Spleen (tissue), 11 donors: ENCODE measurements around the gene MYH7B. TPM values are rescaled to one million over a fixed set of nuclear protein-coding genes. Genes with fewer than 3 reads are reported as not detected.

ENCODE experiments used
- DNase-seq: peaks from one replicate; pipeline ENCODE4 v3.0.0-alpha.2; 2020
- H3K27ac ChIP-seq, 8 donors: fragments of 200-600 bp; sonication (generic) in 7 of 8; 1 replicate in 4 of 8; 2 replicates in 4 of 8; pipeline versions ENCODE4 v1.5.0 to v1.8.0; 2016 to 2021; ENCODE audit warnings: inconsistent platforms in 4 of 8, mild to moderate bottlenecking in 4 of 8, moderate library complexity in 1 of 8
- H3K27me3 ChIP-seq, 7 donors: fragments of 200-600 bp; sonication (generic) in 6 of 7; replicated peaks in 1 of 7; 1 replicate in 4 of 7; 2 replicates in 3 of 7; pipeline versions ENCODE4 v1.5.0 to v1.8.0; 2016 to 2021; ENCODE audit warnings: inconsistent platforms in 3 of 7, mild to moderate bottlenecking in 1 of 7
- H3K36me3 ChIP-seq, 6 donors: fragments of 200-600 bp; sonication (generic) in 5 of 6; 1 replicate in 4 of 6; 2 replicates in 2 of 6; pipeline versions ENCODE4 v1.5.0 to v1.8.0; 2016 to 2021; ENCODE audit warnings: inconsistent platforms in 2 of 6
- H3K4me1 ChIP-seq, 6 donors: fragments of 200-600 bp; sonication (generic) in 5 of 6; 1 replicate in 3 of 6; 2 replicates in 3 of 6; pipeline versions ENCODE4 v1.5.0 to v1.8.0; 2016 to 2021; ENCODE audit warnings: inconsistent platforms in 3 of 6
- H3K4me3 ChIP-seq, 8 donors: fragments of 200-600 bp; sonication (generic) in 7 of 8; 1 replicate in 4 of 8; 2 replicates in 4 of 8; pipeline versions ENCODE4 v1.5.0 to v1.8.0; 2016 to 2021; ENCODE audit warnings: inconsistent platforms in 4 of 8, mild to moderate bottlenecking in 4 of 8, moderate library complexity in 2 of 8
- H3K9me3 ChIP-seq, 8 donors: fragments of 200-600 bp; sonication (generic) in 7 of 8; 1 replicate in 4 of 8; 2 replicates in 4 of 8; pipeline versions ENCODE4 v1.5.0 to v1.8.0; 2016 to 2021; ENCODE audit warnings: inconsistent platforms in 4 of 8
- CTCF ChIP-seq, 11 experiments: fragments of 200-600 bp in 7 of 11; fragments of 450-650 bp in 4 of 11; sonication (generic) in 4 of 11; IDR thresholded peaks in 8 of 11; conservative IDR thresholded peaks in 3 of 11; 1 replicate in 7 of 11; 2 replicates in 4 of 11; pipeline versions ENCODE4 v1.4.0 to v1.8.0; 2016 to 2021; ENCODE audit warnings: antibody characterized with exemption in 11 of 11, inconsistent platforms in 4 of 11, mild to moderate bottlenecking in 1 of 11
- POLR2A ChIP-seq, 3 donors: fragments of 450-650 bp; IDR thresholded peaks; one replicate each; pipeline ENCODE4 v1.5.1; 2017; ENCODE audit warnings: antibody characterized with exemption in 3 of 3, mild to moderate bottlenecking in 1 of 3
- POLR2AphosphoS5 ChIP-seq, 3 donors: sonication (generic); formaldehyde crosslinking; IDR thresholded peaks; one replicate each; pipeline ENCODE4 v1.5.1; 2017; ENCODE audit warnings: antibody characterized with exemption in 3 of 3
- WGBS, 5 donors: extraction: QIAGEN DNeasy Blood & Tissue Kit in 3 of 5; methylation state at CpG; one replicate each; pipeline versions ENCODE4 v1.1.5 to v1.1.7; 2013 to 2018; 5-methylcytosine and 5-hydroxymethylcytosine counted together
- intact Hi-C: fragments of 100-400 bp; cut with DNase I; formaldehyde crosslinking; loops from one replicate; pipeline ENCODE4 v1.15.0; 2023; ENCODE audit warnings: low total_unique reads
- polyA plus RNA-seq, 3 donors: library from polyadenylated mRNA; stranded (reverse); fragments of 200-250 nt; gene quantifications; one replicate each; pipeline ENCODE4 v1.2.1, GENCODE V29; 2013
- total RNA-seq, 7 donors: library from RNA; depleted of rRNA in 3 of 7; stranded (reverse); fragments of >200 nt in 3 of 7; fragmentation: NEBNext Ultra II Directional in 4 of 7; extraction: Animal tissue kit (Norgen Biotek cat#: 25700) in 4 of 7; gene quantifications; one replicate each; pipeline versions ENCODE4 v1.1.0 to v1.2.1, GENCODE V29; 2016 to 2021
- donor health status: healthy with polysubstance abuse.
- donor health status: DM: no; HTN: no; CAD: no; lungs with moderate emphysema.
- donor health status: DM: no; HTN: no; CAD: no.
- donor health status: Bipolar disorder and iron deficiency.
- donor health status: healthy.
- donor health status: DM: no; HTN: no; CAD: no.
- donor health status: DM: yes; HTN: yes; CAD: no.

MYH7B gene
- total and polyA plus RNA-seq, 10 donors, result 0.09 to 1.7 (median 0.75) TPM

GRCh38 chr20:34968042-34968775 is 12.5 kb downstream of the MYH7B start:
- 79 to 87% (median 84%) methylated on average over 7 of the region's 7 CpGs for WGBS, 5 donors
- no peak overlapping the region for H3K4me3 ChIP-seq
- no peak overlapping the region for H3K27ac ChIP-seq
- TF ChIP-seq CTCF (IDR thresholded peaks at IDR 0.05 in 8 of 11, conservative IDR thresholded peaks at IDR 0.05 in 3 of 11) (no peak), POLR2AphosphoS5 (IDR thresholded peaks at IDR 0.05) (no peak), POLR2A (IDR thresholded peaks at IDR 0.05) (no peak)
- no peaks in the 10 kb centered on the region for H3K36me3 ChIP-seq
- DNase-seq, result no peak
- no peaks in the 10 kb centered on the region for H3K9me3 ChIP-seq
- intact Hi-C loops, result no loop called here
- no peaks in the 10 kb centered on the region for H3K27me3 ChIP-seq
- no peaks in the 10 kb centered on the region for H3K4me1 ChIP-seq

- Histone ChIP-seq H3K27me3 (no peaks in the 10 kb centered on the region), H3K4me1 (no peaks in the 10 kb centered on the region), H3K36me3 (no peaks in the 10 kb centered on the region), H3K4me3 (no peak overlapping the region), H3K9me3 (no peaks in the 10 kb centered on the region), H3K27ac (no peak overlapping the region)
- 90 to 96% (median 94%) methylated on average over 6 to 7 of the region's 7 CpGs for WGBS, 5 donors
- intact Hi-C loops, result no loop called here
- DNase-seq, result no peak
- no peak for TF ChIP-seq POLR2AphosphoS5 (IDR thresholded peaks at IDR 0.05)
- no peak for TF ChIP-seq POLR2A (IDR thresholded peaks at IDR 0.05)
- TF ChIP-seq CTCF (IDR thresholded peaks at IDR 0.05 in 8 of 11, conservative IDR thresholded peaks at IDR 0.05 in 3 of 11), result no peak
Observed at GRCh38 chr20:34970193-34970840, 14.6 kb downstream of the MYH7B start.

- no peak for DNase-seq
- Histone ChIP-seq H3K4me1 (no peaks in the 10 kb centered on the region), H3K36me3 (no peaks in the 10 kb centered on the region), H3K27ac (no peak overlapping the region), H3K4me3 (no peak overlapping the region), H3K27me3 (peaks cover 0 to 3% (median 0%) of the 10 kb centered on the region in 7 donors), H3K9me3 (no peaks in the 10 kb centered on the region)
- TF ChIP-seq CTCF (IDR thresholded peaks at IDR 0.05 in 8 of 11, conservative IDR thresholded peaks at IDR 0.05 in 3 of 11), result no peak
- TF ChIP-seq POLR2AphosphoS5 (IDR thresholded peaks at IDR 0.05), result no peak
- TF ChIP-seq POLR2A (IDR thresholded peaks at IDR 0.05), result no peak
- intact Hi-C loops, result no loop called here
- WGBS, 5 donors, result 88 to 96% (median 91%) methylated on average over 9 of the region's 9 CpGs
Observed at GRCh38 chr20:34970846-34971560, 15.3 kb downstream of the MYH7B start.
